HG02678 (cell line): ENCODE data around the gene ANK3.

ENCODE experiments used
- ATAC-seq: cut with Tn5 transposase; IDR thresholded peaks from one replicate; pipeline ENCODE4 v1.9.1; 2021; ENCODE audit warnings: mild to moderate bottlenecking, moderate library complexity; ENCODE audit not compliant: unreplicated experiment

ANK3 gene

GRCh38 chr10:60286559-60286958 is 103.1 kb downstream of the ANK3 start:
- no peak for ATAC-seq

GRCh38 chr10:60283397-60283796 is 106.3 kb downstream of the ANK3 start:
- no peak for ATAC-seq

- no peak for ATAC-seq
Observed at GRCh38 chr10:60282771-60283353, 106.8 kb downstream of the ANK3 start.

- ATAC-seq, result no peak
Observed at GRCh38 chr10:60281792-60282353, 107.8 kb downstream of the ANK3 start.

GRCh38 chr10:60281331-60281730 is 108.3 kb downstream of the ANK3 start:
- ATAC-seq, result no peak

- ATAC-seq, result no peak
Observed at GRCh38 chr10:60280475-60280874, 109.2 kb downstream of the ANK3 start.

- ATAC-seq, result no peak
Observed at GRCh38 chr10:60277656-60278055, 112.0 kb downstream of the ANK3 start.

- ATAC-seq, result no peak
Observed at GRCh38 chr10:60276232-60276631, 113.4 kb downstream of the ANK3 start.

GRCh38 chr10:60271319-60272040 is 118.2 kb downstream of the ANK3 start:
- ATAC-seq, result no peak

- no peak for ATAC-seq
Observed at GRCh38 chr10:60270426-60270825, 119.2 kb downstream of the ANK3 start.

- no peak for ATAC-seq
Observed at GRCh38 chr10:60267802-60268201, 121.9 kb downstream of the ANK3 start.

GRCh38 chr10:60266513-60266912 is 123.2 kb downstream of the ANK3 start:
- ATAC-seq, result no peak

GRCh38 chr10:60262647-60263126 is 127.0 kb downstream of the ANK3 start:
- no peak for ATAC-seq

GRCh38 chr10:60260321-60260720 is 129.4 kb downstream of the ANK3 start:
- no peak for ATAC-seq

- no peak for ATAC-seq
Observed at GRCh38 chr10:60258429-60258797, 131.3 kb downstream of the ANK3 start.

GRCh38 chr10:60257767-60258428 is 131.8 kb downstream of the ANK3 start:
- ATAC-seq, result no peak

- ATAC-seq, result no peak
Observed at GRCh38 chr10:60254776-60255175, 134.9 kb downstream of the ANK3 start.

GRCh38 chr10:60253484-60253883 is 136.2 kb downstream of the ANK3 start:
- ATAC-seq, result no peak

- no peak for ATAC-seq
Observed at GRCh38 chr10:60252688-60253087, 137.0 kb downstream of the ANK3 start.

- no peak for ATAC-seq
Observed at GRCh38 chr10:60246382-60246781, 143.3 kb downstream of the ANK3 start.

GRCh38 chr10:60239228-60239627 is 150.4 kb downstream of the ANK3 start:
- no peak for ATAC-seq

GRCh38 chr10:60238759-60239100 is 150.9 kb downstream of the ANK3 start:
- ATAC-seq, result no peak
